Thoracic aorta endothelial cell (primary cell): ENCODE results near the gene BEX5. TPM values are rescaled to one million over a fixed set of nuclear protein-coding genes. Genes with fewer than 3 reads are reported as not detected.

Experiments
- total RNA-seq: library from RNA; depleted of rRNA; stranded (reverse); fragments of >200 nt; gene quantifications from 2 replicates; pipeline ENCODE4 v1.2.3, GENCODE V29; 2012

The BEX5 gene
- 5.3 TPM in 1 of 2 replicates, not detected in the other for total RNA-seq

GRCh38 chrX:102155806-102156179, at the start of gene BEX5:
TSS of gene BEX5 (minus strand) at chrX:102155977. CDS start at chrX:102154265, 1,712 bp downstream.

GRCh38 chrX:102142274-102142673, 13.5 kb downstream of the BEX5 start, which contains the start of gene TCEAL6:
TSS of gene TCEAL6 (minus strand) at chrX:102142481.

GRCh38 chrX:102125436-102125835, 30.3 kb downstream of the BEX5 start, which contains the start of gene TCEAL2:
TSS of gene TCEAL2 (plus strand) at chrX:102125679. CDS start at chrX:102126831, 1,152 bp downstream.

Other genes starting within 250 kb of the BEX5 start
- gene ZMAT1, start 223.9 kb downstream of the BEX5 start, total RNA-seq = 2.3 and 4.0 TPM in 2 replicates
- gene TCEAL2, start 30.3 kb downstream of the BEX5 start, total RNA-seq = 0.14 TPM in 1 of 2 replicates, not detected in the other
- gene TCEAL6, start 13.5 kb downstream of the BEX5 start, total RNA-seq = not detected in 2 replicates
- not detected in 2 replicates for gene TCP11X1, start 59.3 kb upstream of the BEX5 start, total RNA-seq
- gene NXF2, start 91.2 kb upstream of the BEX5 start, total RNA-seq = not detected in 2 replicates